CD4-positive, alpha-beta T cell treated with Interleukin-17A for 1 hour (primary cell): ENCODE measurements around the gene ARMS2.
A peak's percentile ranks its signal among the peaks of the same experiment; 100 is the strongest.

Experiments
- DNase-seq: peaks from one replicate; pipeline ENCODE4 v3.0.0-alpha.2; 2020

The ARMS2 gene

DNA sequence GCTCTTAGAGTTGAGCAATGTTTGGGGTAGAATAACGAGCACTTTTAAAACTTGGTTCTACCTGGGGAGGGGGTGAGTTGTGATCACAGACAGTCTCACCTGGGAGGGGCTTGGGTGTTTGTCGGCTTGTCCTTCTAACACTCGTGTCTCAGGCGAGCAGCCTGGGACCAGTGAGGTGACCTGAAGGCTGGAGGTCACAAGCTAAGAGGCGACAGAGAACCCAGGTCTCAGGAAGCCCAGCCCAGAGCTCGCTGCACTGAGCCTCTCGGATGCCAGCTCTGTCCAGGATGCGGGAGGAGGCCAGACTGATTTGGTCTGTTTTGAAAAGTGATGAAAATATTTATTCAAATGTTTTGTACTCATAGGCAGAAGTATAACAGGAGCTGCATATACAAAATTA is 18.7 kb downstream of the ARMS2 start:
- no peak for DNase-seq

DNA sequence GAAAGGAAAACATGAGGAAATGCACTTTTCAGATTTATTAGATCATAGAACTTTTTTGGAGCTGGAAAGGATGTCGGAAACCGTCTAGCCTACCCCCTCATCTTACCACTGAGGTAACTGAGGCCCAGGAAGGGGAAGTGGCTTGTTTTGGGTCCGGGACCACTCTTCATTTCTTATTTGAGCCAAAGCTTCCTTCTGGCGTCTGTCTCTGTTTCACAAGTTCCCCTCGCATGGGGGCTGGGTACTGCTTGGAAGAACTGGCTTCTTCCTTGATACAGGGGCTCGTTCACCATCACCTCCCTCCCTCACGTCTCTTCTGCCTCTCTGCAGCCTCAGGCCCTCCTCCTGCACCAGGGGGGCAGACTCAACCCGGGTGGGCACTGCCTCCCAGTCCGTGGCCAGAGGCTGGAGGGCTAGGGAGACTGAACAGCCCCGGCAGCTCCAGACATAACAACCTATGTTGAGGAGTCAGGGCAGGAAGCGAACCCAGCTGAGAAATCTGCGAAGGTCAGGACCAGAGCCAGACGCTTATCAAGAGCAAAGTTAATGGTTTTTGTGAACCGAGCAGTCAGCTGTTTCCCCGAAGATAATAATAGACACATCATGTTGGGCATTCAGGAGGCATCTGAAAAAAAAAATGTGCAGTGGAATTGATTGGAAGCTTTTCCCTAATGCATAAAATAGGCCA is 19.8 kb downstream of the ARMS2 start:
- DNase-seq: no peak

DNA sequence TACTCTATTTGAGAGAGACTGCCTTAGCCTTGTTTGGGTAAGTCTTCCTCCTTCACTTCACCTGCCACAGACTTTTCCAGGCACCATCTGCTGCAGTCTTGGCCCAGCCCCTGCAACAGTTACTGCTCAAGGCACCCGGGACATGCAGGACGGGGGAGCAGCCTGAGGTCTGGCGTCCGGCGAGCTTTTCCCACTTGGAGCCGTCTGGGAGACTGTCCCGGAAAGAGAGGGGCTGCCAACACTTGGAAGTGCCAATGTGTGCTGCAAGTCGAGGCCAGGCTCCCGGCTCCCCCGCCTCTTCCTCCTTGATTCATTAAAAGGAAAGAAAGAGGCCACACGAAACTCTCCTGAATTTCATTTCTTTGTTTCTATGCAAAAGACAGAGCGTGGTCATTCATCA is 20.6 kb downstream of the ARMS2 start:
- DNase-seq: no peak

DNA sequence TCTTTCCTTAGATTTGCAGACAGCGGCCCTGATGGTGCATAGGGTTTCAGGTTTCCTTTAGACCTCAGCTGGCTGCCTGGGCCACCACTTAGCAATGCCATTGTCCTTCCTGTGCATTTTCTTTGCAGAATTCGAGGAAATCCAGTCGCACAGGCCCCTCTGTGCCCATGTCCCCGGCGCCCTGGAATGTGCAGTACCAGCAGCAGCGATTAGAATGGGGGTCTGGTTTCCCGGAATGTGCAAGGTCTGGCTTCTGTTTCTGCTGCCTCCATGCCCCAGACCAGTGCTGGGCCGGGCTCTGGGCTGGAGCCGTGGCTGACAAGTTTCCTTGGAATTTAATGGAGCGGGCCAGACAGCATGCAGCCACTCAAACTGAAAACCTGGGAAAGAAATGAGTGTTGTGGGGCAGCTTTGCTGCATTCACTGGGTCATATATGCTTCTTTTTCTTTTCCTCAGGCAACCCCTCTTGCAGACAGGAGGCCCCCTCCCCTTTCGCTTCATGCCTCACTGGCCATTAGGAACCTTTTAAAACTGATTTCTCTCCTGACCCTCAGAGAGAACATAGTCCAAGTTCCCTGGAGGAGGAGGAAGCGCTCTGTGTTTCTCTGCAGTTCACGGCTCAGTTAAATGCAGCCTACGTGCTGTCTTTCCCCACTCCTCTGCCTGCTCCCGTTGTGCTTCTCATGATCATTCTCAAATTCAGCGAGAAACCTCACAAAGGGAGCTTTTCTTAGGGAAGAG is 21.3 kb downstream of the ARMS2 start:
- no peak for DNase-seq

DNA sequence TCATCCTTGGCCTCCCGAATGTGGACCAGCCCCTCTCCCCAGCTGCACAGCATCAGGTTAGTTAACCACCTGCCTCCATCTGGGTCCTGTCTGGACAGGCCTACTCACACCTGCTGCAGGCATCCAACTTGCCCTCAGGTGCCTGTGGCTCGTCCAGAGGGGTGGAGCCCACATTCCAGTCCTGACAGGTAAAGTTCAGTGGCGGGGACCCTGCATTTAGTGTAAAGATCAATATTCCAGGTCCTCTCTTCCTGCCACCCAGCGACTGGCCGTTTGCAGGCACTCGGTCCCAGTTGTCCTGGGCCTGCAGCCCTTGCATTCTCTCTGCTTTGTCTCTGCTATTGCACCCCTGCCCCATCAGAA is 21.9 kb downstream of the ARMS2 start:
- no peak for DNase-seq

DNA sequence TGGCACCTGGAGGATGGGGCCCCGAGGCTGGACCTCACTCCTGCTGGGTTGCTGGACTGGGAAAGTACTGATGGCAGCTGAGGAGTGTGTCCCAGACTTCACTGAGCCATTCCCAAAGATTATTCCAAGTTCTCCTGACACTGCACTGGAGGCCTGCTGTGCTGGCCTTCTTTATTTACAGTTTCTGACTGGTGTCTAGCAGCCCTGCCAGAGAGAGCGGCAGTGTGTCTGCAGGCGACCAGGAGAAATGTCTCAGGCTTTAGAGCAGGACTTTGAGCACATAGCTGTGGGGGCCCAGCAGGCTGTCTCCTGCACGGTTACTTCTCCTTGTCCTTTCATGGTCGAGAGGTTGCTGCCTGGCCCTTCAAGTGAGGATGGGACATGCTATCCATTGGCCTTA is 23.0 kb downstream of the ARMS2 start:
- DNase-seq: no peak

DNA sequence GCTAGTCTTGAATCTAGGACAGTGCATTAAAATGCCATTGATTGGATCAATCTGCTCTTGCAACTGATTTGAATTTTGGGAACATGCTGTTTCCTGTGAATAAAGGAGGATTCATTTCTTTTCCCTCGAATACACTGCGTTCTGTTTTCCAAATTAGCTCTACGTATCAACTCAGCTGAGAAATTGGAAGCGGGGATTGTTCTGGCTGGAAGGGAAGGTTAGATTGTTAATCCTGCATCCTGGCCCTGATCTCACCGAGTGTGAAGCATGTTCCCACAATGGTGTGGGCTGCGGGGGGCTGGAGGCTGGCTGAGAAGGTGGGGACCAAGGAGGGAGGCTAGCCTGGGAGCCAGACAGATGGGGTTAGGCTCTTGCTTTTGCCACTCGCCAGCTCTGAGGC is 24.5 kb downstream of the ARMS2 start:
- DNase-seq: no peak

DNA sequence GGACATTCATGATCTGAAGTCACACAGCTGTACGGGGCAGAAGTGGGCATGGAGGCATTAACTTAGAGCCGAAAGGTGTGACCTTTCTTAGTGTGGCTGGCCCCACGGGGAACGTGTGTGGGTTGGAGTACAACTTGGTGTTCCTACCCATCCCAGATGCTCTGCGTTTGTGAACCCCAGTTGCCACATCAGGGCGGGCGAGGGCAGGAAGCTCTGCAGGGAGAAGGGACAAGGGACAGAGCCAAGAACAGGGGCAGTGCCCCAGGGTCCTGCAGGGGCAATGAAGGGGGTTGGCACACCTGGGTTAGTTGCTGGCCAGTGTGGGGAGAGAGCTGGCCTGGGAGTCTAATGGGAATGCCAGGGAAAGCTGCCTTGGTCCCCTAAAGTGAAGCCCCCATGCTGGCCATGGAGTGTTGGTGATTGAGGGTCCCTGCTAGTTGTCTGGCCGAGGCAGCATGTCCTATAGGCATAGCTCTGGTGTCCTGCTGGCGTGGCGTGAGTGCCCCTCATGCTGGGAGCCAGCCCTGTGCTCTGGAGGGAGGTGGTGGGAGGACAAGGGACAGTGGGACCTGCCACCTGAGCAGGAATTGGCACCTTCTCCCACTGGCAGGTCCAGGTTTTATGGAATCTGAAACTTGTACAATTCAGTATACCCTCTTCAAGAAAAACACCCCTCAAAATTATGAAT is 25.8 kb downstream of the ARMS2 start:
- DNase-seq: no peak

DNA sequence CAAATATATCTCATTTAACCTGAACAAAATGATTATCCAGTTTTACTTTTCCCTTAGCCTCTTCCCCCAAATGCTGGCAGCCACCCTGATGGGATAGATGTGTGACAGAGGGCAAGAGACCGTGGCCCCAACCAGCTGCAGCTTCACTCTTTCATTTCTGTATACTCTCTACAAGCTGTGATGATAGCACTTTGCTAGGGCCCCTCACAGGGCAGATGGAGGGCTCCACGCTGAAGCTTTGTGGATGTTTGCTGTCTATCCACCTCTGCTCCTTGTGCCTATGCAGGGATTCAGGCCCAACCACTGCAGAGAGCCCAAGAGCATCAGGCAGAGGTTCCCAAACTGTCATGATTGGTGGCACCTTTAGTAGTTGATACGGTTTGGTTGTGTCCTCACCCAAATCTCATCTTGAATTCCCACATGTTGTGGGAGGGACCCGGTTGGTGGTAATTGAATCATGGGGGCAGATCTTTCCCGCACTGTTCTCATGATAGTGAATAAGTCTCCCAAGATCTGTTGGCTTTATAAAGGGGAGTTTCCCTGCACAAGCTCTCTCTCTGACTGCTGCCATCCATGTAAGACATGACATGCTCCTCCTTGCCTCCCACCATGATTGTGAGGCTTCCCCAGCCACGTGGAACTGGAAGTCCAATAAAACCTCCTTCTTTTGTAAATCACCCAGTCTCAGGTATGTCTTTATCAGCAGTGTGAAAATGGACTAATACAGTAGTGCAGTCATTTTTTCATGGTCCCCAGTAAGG is 27.0 kb downstream of the ARMS2 start:
- DNase-seq: no peak

DNA sequence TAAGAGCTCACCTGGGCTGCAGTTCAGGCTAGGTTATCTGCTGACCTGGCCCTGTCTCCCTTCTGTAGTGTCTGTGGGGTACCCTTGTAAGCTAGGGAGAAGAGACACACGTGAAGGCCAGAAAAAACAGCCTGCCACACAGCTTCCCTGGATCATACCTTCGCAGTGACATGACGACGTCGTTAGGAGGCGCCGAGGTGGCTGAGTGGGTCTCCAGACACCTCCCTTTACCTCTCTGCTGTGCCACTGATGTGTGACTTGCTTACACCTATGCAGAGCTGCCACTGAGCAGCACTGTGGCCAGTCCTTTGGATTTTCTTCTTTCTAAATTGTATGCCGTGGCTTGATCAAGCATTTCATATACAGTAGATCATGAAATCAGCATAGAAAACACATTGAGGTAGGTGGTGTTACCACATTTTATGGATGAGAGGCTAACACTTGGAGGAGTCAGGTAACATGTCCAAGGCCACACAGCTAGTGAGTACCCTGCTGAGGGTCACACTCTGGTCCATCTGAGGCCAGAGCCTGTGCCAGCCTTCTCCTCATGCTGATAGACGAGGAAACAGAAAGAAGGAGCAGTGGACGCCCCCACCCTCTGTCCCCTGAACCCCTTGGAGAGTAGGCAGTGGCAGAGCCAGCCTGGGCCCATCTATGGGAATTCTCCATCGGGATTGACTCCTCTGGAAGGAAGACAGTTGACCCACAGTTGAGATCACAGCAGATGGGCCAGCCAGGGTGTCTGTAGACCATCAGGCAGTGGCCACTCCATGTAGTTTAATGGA is 30.0 kb downstream of the ARMS2 start:
- DNase-seq: no peak

DNA sequence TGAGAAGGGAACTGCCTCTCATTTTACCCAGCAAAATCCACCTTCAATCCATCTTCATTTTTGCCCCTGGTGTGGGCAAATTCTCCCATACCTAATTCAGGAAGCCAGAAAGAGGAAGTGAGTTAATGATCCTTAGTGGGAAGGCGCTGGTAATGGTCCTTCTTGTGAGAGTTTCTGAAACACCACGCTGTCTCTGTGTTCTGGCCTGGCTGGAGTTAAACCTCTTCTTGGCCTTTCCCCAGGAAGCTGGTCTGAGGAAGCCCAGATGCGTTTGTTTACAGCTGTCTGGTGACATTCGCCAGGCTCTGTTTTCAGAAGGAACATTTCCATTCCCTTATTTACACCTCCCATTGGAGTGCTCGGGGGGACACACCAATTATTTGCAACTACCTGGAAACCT is 31.2 kb downstream of the ARMS2 start:
- no peak for DNase-seq

DNA sequence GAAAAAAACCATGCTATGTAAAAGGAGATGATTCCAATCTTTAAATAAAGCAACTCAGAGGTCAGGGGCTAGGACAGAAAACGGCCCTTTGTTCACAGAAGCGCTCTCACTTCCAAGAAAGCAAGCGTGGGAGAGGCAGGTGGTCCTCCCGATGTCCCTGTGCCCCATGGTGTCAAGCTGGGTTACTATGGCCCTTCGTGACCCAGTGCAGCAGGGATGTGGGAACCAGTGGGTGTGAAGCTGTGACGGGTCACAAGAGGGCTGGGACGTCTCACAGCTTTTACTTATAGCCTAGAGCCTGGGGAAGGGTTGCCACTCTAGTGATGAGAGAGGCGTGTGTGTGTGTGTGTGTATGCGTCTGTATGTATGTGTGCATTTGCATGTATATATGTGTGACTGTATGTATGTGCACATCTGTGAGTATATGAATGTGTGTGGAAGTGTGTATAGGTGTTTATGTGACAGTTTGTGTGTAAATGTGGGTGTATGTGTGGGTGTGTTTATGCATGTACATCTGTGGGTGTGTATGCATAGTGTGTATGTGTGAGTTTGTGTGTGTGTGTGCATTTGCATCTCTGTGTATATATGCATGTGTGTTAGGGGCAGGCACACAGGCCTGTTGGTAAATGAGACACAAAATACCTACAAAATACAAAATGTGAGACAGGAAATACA is 32.1 kb downstream of the ARMS2 start:
- DNase-seq: no peak

DNA sequence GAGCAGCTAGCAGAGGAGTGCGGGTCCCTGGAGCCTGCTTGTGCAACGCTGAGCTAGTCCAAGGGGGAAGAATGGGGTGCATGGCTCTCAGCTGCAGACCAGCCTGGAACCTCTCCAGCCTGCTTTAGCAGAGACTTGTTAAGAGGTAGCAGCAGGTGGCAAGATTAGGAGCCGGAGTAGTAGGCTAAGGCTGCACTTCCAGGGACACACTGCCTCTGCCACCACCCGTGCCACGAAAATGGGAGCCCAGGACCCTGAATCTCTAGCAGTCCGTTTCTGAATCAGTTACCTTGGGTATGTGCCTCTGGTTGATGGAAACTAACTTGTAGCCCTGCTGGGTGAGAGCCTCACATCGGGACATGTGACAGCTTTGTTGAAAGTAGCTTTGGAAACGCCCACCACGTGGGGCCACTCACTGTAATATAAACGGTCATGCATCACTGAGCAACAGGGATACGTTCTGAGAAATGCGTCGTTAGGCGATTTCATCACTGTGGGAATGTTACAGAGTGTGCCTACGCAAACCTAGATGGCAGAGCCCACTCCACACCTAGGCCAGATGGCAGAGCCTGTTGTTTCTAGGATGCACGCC is 32.8 kb downstream of the ARMS2 start:
- DNase-seq: no peak

DNA sequence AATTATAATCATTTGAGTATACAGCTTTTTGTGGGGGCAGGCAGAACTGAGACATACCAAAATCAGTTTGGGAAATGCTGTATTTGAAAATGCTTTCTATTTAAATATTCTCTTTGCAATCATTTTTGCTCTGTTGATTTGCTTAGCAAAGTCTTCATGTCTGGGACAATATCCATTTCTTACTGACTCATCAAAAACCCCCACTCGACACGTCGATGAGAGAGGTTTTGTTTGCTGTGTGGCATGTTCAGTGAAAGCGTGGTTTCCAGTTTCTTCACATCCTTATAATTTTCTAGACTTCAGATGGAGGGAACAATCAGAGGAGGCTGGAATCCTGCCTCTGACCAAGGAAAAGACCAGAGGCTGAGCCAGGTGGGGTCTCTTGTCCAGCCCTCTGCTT is 35.8 kb downstream of the ARMS2 start:
- no peak for DNase-seq

DNA sequence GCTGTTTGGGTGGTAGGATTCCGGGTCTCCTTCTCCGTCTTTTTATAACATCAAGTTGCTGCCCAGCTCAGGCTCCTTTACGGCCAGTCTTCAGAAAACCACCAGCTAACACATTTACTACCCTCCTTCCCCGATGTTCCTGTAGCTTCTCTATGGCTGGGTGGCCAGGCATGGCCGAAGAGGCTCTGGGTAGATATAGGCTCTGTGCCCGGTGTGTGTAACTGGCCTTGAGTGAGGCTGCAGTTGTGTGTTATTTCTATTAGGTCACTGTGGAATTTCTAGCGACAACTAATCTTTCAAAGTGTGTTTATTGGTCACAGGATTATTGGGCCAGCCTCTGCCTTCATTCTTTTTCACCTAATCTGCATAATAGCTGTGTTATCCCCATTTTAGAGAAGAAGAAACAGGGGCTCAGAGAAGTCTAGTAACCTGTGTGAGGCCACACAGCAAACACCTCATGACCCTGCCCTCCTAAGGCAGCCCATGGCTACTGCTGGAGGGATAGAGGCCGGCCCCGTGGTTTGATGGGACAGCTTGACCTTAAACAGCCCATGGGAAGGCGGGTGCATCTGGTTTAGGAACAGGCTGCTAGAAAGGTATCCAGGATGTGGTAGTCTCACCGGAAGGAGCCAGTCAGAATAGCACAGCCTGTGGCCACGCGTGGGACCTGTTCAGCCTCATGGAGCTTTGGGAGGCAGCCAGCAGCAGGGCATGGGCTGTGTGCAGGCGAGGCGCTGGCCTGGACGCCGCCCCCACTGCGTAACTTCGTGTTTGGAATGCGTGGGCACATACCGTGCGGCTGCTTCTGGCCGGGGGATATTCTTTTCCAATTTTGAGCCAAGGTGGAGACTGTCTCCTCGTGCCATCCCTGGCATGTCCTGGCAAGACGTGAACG is 36.6 kb downstream of the ARMS2 start:
- peak; percentile 35 for DNase-seq

DNA sequence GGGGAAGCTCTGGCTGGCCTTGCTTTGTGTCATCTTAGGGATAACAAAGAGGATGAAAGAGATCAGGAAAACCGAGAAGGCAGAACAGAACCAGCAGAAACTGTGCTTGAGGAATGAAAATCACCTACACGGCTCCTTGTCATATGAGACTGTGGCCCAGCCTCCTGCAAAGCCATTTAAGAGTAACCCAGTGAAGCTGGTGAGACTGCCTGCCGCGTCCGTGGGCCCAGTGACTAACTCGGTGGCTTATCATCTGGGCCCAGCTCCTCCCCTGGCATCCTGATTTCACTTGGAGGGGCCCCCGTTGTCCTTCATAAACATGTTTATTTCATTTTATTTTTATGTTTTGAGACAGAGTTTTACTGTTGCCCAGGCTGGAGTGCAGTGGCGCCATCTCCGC is 37.6 kb downstream of the ARMS2 start:
- no peak for DNase-seq

DNA sequence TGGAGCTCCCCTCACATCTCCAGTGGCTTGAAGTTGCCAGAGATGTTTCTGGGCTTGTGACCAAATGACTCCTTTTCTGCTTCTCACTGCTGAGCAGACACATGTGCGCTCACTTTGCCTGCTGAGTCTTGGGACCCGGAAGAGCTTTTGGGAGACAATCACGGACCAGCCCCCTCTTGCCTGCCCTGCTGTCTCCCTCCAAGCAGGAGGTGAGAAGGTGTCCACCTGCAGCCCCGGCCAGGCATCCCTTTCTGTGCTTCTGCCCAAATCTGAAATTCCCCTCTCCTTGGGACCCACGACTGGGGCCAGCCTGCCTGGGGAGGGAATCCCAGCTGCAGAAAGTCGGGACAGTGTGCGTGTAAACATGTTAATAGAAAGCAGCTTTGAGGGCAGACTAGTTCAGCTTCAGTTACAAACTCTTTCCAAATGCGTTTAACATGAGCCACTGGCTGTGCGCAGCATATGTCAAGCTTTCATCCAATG is 38.6 kb downstream of the ARMS2 start:
- no peak for DNase-seq

DNA sequence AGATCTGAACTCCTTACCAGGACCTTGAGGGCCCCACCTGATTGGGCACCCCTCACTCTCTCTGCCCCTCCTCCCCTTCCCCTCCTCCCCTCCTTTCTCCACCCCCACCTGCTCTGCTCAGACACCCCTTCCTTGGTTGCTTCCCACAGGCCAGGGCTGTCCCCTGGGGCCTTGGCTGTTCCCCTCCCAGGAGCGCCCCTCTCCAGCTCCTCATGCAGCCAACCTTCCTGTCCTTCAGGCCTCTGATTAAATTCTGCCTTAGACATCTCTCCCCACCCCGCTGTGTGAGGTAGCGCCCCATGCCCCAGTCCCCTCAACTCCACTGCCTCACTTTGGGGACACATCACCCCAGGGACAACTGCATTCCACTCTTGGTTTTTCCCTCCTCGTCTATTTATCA is 39.3 kb downstream of the ARMS2 start:
- DNase-seq: no peak

DNA sequence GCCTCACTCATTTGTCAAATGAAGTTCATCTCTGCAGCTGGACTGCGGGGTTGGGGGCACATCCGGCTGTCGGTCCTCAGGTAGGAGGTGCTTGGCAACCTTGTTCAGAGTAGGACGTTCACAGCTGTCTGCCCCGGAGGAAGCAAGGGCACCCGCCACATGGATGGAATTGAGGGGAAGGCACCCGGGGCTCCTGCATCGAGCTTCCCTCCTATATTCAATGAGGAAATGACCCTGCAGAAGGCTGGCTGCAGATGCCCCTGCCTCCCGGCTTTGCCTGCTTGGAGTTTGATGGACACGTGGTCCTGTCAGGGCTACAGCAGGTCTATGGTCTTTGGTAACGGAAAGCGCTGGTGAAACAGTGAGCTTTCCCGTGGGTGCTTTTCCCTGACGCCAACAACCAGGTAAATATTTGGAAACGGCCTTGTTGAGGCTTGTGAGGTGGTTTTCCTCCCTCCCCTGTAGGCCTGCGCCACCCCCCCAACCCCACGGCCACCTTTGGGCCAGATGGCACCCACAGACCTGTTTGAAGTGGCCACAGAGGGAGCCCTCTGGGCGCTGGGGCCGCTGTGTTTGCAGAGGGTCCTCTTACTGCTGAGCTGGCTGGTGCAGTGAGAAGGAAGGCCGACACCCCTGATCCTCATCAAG is 39.8 kb downstream of the ARMS2 start:
- no peak for DNase-seq

DNA sequence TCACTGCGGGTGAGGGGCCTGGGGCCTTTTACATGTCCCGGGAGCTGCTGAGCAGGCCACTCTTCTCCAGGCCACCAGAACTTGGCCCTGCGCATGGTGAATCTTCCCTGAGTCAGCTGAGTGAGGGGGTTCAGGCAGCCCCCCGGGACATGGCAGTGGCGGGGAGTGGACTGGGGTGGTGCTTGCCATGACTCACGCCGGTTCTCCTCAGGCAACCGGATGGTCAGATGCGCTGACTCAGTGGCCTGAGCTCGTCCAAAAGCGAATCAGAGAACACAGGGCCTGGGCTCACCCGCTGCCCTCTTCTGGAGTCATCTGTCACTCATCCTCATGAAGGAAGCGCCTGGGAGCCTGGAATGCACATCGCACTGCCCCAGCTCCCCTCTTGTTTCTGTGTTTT is 40.4 kb downstream of the ARMS2 start:
- DNase-seq: no peak
